HepG2 (cell line): ENCODE data around the gene AKIRIN1. TPM values are rescaled to one million over a fixed set of nuclear protein-coding genes. Genes with fewer than 3 reads are reported as not detected.

Source experiments
- ATF5 ChIP-seq: sonication (generic); formaldehyde crosslinking; IDR thresholded peaks from 2 replicates; pipeline ENCODE4 v1.4.0; 2020; ENCODE audit warnings: mild to moderate bottlenecking, low read depth, missing genetic modification reagents
- FIP1L1 ChIP-seq: fragments of 200-400 bp; formaldehyde crosslinking; IDR thresholded peaks from 2 replicates; pipeline ENCODE4 v1.6.1; 2018; ENCODE audit warnings: low read depth, mild to moderate bottlenecking, low read length, moderate library complexity, borderline replicate concordance; ENCODE audit not compliant: insufficient read depth
- MTA3 ChIP-seq: sonication (generic); formaldehyde crosslinking; IDR thresholded peaks from 2 replicates; pipeline ENCODE4 v1.4.0; 2020; ENCODE audit warnings: missing genetic modification reagents
- NFE2L2 ChIP-seq: fragments of 150-350 bp; IDR thresholded peaks from 2 replicates; pipeline ENCODE4 v1.6.1; 2014; ENCODE audit warnings: low read length
- NONO ChIP-seq, 2 experiments: fragments of 450-650 bp in 1 of 2; sonication (generic) in 1 of 2; formaldehyde crosslinking in 1 of 2; IDR thresholded peaks in 1 of 2; conservative IDR thresholded peaks in 1 of 2; 2 replicates each; pipeline versions ENCODE4 v1.6.1 to v1.8.0; 2017 to 2022; ENCODE audit warnings: mild to moderate bottlenecking in 1 of 2, missing genetic modification reagents in 1 of 2, moderate library complexity in 1 of 2
- PAX8 ChIP-seq: sonication (generic); formaldehyde crosslinking; IDR thresholded peaks from 2 replicates; pipeline ENCODE4 v1.8.0; 2022; ENCODE audit warnings: mild to moderate bottlenecking, missing genetic modification reagents, borderline replicate concordance
- TARDBP ChIP-seq: sonication (generic); formaldehyde crosslinking; IDR thresholded peaks from 2 replicates; pipeline ENCODE4 v1.8.0; 2022; ENCODE audit warnings: mild to moderate bottlenecking, missing genetic modification reagents
- TEF ChIP-seq: sonication (generic); formaldehyde crosslinking; IDR thresholded peaks from 2 replicates; pipeline ENCODE4 v1.5.0; 2020; ENCODE audit warnings: missing genetic modification reagents
- THAP8 ChIP-seq: sonication (generic); formaldehyde crosslinking; IDR thresholded peaks from 2 replicates; pipeline ENCODE4 v1.5.1; 2020; ENCODE audit warnings: missing genetic modification reagents, mild to moderate bottlenecking, borderline replicate concordance
- TP53 ChIP-seq: sonication (generic); formaldehyde crosslinking; conservative IDR thresholded peaks from 2 replicates; pipeline ENCODE4 v1.4.0; 2020; ENCODE audit warnings: missing genetic modification reagents
- ZFP62 ChIP-seq: sonication (generic); formaldehyde crosslinking; IDR thresholded peaks from 2 replicates; pipeline ENCODE4 v1.4.0; 2020; ENCODE audit warnings: missing genetic modification reagents
- ZNF142 ChIP-seq: sonication (generic); formaldehyde crosslinking; IDR thresholded peaks from 2 replicates; pipeline ENCODE4 v1.4.0; 2020; ENCODE audit warnings: missing genetic modification reagents
- ZNF292 ChIP-seq: sonication (generic); formaldehyde crosslinking; IDR thresholded peaks from 2 replicates; pipeline ENCODE4 v1.8.1; 2022; ENCODE audit warnings: mild to moderate bottlenecking, low read depth, missing genetic modification reagents, borderline replicate concordance
- ZNF468 ChIP-seq: sonication (generic); formaldehyde crosslinking; IDR thresholded peaks from 2 replicates; pipeline ENCODE4 v1.8.0; 2022; ENCODE audit warnings: mild to moderate bottlenecking, moderate library complexity, missing genetic modification reagents
- ZNF562 ChIP-seq: sonication (generic); formaldehyde crosslinking; IDR thresholded peaks from 2 replicates; pipeline ENCODE4 v1.8.0; 2022; ENCODE audit warnings: missing genetic modification reagents, borderline replicate concordance
- ZNF589 ChIP-seq: sonication (generic); formaldehyde crosslinking; conservative IDR thresholded peaks from 2 replicates; pipeline ENCODE4 v1.8.0; 2022; ENCODE audit warnings: mild to moderate bottlenecking, moderate library complexity, missing genetic modification reagents
- ZNF772 ChIP-seq: sonication (generic); formaldehyde crosslinking; IDR thresholded peaks from 2 replicates; pipeline ENCODE4 v1.5.0; 2020; ENCODE audit warnings: mild to moderate bottlenecking, missing genetic modification reagents
- ZNF800 ChIP-seq: sonication (generic); formaldehyde crosslinking; IDR thresholded peaks from 2 replicates; pipeline ENCODE4 v1.4.0; 2020; ENCODE audit warnings: missing genetic modification reagents
- polyA plus RNA-seq, 8 experiments: library from polyadenylated mRNA; depleted of rRNA in 3 of 8; stranded (reverse) in 7 of 8; unstranded in 1 of 8; fragments of >200 nt; fragmentation: Illumina TruSeq in 4 of 8; extraction: Trizol in 4 of 8; gene quantifications; 2 replicates each; pipeline versions ENCODE4 v1.2.1 to v1.2.3, GENCODE V29; 2011 to 2016; ENCODE audit warnings: low read depth in 4 of 8, missing spikeins in 1 of 8, mixed read lengths in 1 of 8; ENCODE audit not compliant: insufficient read depth in 1 of 8
- total RNA-seq, 5 experiments: library from RNA; depleted of rRNA; stranded (reverse); fragments of >200 nt; fragmentation: Illumina TruSeq; extraction: Trizol; gene quantifications; 2 replicates each; pipeline ENCODE4 v1.2.3, GENCODE V29; 2016; ENCODE audit warnings: low read depth in 1 of 5

The AKIRIN1 gene
- total and polyA plus RNA-seq, 2 of the 13 experiments (the other 11 are each of a cell fraction or from before 2014, with no cell fraction given) = 123 to 157 TPM

- TF ChIP-seq ZNF142 (CRISPR knock-in tag) (peak; percentile 46; the same call in 1 of the 2 replicates), ZNF468 (CRISPR knock-in tag) (no peak), NONO (IDR thresholded peaks at IDR 0.05) (no peak), NONO (CRISPR knock-in tag; conservative IDR thresholded peaks at IDR 0.05) (peak; percentile 77), ZNF562 (CRISPR knock-in tag) (no peak), ZNF292 (CRISPR knock-in tag) (no peak), ZFP62 (CRISPR knock-in tag) (no peak), FIP1L1 (no peak), THAP8 (CRISPR knock-in tag) (no peak), ZNF589 (CRISPR knock-in tag) (no peak), ATF5 (CRISPR knock-in tag) (no peak), ZNF800 (CRISPR knock-in tag) (no peak), ZNF772 (CRISPR knock-in tag) (0 out of 2 replicates have a peak, but pooled peaks have one; percentile 63), TARDBP (CRISPR knock-in tag) (peak; percentile 88), TP53 (CRISPR knock-in tag) (no peak), MTA3 (CRISPR knock-in tag) (no peak), NFE2L2 (no peak), PAX8 (CRISPR knock-in tag) (no peak), TEF (no peak)
Measured at GRCh38 chr1:38990738-38991637, at the start of gene AKIRIN1 (continued).
